AML-193 (cell line): ENCODE results near the gene ROR2.
"Not testable (repeated sequence)": the region's sequence is repeated elsewhere in the genome, so short reads cannot be mapped to it uniquely, and the experiment has no call there.

Source experiments
- DNase-seq, 2 experiments: peaks; one replicate each; lab custom pipeline; 2025; lab: John Stamatoyannopoulos, UW

Gene ROR2

DNA sequence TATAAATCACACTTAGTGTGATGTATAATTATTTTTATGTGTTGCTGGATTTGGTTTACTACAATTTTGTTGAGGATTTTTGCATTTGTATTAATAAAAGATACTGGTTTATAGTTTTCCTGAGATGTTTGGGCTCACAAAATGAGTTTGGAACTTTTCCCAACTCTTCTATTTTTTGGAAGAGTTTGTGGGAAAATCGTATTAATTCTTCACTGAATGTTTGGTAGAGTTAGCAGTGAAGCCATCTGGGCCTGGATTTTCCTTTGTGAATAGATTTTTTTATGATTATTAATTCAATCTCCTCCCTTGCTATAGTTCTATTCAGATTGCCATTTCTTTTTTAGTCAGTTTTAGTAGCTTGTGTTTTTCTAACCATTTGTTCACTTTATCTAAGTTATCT lies 324.7 kb downstream of the ROR2 start:
- DNase-seq, result no peak

DNA sequence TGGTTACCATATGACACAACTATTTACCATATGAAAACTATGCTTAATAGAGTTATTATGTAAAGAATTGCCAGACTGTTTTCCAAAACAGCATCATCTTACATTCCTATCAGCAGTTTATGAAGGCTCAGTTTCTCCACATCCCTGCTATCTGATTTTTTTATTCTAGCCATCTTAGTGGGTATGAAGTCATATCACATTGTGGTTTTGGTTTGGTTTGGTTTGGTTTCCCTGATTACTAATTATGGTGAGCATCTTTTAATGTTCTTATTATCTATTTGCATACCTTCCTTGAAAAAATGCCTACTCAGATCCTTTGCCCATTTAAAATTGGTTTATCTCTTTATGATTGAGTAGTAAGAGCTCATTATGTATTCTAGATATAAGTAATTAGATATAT lies 327.0 kb downstream of the ROR2 start:
- no peak for DNase-seq

DNA sequence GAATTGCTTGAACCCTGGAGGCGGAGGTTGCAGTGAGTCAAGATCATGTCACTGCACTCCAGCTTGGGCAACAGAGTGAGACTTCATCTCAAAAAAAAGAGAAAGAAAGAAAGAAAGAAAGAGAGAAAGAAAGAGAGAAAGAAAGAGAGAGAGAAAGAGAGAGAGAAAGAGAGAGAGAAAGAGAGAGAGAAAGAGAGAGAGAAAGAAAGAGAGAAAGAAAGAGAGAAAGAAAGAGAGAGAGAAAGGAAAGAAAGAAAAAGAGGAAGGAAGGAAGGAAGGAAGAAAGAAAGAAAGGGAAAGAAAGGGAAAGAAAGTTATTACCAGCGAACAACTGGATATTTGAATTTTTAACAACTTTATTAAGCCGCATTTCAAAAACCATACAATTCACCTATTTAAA lies 327.9 kb downstream of the ROR2 start:
- DNase-seq, result not testable (repeated sequence)

DNA sequence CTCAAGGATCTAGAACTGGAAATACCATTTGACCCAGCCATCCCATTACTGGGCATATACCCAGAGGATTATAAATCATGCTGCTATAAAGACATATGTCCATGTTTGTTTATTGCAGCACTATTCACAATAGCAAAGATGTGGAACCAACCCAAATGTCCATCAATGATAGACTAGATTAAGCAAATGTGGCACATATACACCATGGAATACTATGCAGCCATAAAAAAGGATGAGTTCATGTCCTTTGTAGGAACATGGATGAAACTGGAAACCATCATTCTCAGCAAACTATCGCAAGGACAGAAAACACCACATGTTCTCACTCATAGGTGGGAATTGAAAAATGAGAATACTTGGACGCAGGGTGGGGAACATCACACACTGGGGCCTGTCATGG lies 336.0 kb downstream of the ROR2 start:
- DNase-seq, result not testable (repeated sequence)

DNA sequence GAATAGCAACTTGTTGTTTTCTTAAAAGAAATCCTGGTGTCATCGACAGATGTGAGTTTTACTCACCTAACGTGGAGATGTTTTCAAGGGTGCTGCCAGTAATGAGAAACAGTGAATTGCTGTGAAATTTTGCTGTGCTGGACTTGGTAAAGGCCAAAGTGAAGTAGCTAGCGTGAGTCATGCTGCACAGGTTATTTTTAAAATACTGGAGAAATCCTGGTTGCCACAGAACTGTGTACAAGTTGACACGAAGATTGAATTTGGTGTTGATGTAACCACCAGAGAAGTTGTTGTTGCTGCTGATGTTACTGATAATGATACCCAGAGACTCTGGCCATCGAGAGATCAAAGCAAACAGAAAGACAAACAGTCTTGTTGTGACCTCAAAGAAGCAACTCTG lies 338.4 kb downstream of the ROR2 start:
- DNase-seq, result no peak

DNA sequence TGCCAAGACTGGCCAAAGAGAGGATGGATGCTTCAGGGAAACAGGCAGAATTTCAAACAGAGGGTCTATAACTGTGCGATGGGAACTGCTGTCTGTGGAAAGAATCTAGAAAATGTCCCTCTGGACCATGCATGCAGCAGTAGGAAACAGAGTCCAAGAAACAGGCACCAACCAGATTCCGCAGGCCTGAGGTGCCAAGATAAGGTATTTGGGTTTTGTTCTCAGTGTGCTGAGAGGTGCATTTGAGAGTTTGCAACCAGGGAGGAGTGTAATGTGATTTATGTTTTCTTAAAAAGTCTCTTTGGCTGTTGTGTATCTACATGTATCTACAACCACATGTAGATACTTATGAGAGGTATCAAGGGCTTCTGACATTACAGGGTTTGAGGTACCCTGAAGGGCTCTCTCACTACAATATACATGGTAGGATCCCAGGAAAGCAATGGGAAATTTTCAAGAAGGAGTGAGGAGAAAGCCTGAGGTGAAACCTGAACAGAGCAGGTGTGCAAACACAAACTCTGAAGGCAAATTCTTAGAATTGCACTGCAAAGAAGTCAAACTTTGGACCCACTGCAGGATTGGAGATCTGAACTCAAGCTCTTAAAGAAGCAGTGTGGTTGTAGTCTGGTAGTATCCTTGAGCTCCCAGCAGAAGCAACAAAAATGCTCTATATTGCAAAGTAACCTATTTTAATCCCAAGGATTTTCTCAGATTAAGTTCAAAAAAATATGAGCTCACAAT lies 343.6 kb downstream of the ROR2 start:
- DNase-seq, result no peak

DNA sequence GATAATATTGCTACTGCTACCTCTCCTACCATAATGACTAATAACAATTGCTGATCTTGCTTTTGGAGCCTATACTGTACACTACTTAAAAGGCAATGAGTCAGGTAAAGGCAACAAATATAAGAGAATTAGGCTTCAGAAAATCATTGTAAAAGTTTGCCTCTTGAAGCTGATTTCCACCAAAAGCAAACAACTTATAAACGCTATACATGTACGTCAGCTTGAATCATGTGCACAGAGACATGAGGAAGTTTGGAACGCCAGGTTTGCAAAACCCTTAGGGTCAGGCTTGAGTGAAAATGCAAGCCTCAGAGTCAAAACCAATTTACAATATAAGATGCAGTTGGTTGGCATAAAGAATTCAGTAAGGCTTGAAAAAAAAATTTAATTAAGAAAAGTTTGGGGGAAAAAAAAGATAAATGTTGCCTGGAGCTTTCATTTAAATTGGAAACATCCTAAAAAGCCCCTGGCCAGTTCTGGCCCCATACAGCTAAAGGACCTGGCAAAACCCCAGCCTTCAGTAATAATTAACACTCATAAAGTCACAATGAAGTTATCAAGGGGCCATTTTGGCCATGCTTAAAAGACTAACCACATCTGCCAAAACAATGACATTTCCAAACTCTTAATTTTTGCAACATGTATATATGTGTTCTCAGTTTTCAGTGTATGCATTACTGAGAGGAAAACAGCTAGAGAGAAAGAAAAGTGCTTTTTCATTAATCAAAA lies 345.4 kb downstream of the ROR2 start:
- DNase-seq, result no peak

DNA sequence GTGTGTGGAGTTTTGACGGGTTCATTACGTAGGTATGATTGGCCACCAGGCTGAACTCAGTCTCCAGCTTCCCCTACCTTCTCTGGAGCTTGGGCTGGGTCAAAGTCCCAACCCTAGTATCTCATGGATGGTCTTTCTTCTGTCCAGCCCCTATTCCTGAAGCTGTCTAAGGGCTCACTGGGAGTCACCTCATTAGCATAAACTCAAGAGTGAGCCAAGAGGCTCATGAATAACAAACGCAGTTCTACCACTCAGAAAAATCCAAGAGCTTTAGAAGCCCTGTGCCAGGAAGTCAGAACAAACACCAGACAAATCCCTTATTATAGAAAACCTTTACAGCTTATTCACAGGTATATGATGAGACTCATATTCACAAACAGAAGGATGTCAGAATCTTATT lies 346.1 kb downstream of the ROR2 start:
- DNase-seq, result no peak

DNA sequence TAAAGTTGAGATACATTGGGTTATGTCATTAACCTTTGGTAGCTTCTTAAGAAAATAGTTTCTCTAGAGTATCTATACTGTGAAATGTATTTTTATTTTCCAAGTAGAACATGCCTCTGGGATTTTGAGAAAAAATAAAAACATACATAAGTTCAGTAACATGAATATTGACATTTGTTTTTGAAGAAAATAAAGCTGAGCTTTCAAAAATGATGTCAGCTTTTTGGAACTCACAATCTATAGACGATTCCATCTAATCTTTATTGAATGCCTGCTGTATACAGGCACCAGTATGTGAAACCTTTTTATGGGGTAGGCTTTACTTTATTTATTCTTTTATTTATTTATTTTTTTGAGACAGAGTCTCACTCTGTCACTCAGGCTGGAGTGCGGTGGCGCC lies 350.5 kb downstream of the ROR2 start:
- DNase-seq, result no peak

DNA sequence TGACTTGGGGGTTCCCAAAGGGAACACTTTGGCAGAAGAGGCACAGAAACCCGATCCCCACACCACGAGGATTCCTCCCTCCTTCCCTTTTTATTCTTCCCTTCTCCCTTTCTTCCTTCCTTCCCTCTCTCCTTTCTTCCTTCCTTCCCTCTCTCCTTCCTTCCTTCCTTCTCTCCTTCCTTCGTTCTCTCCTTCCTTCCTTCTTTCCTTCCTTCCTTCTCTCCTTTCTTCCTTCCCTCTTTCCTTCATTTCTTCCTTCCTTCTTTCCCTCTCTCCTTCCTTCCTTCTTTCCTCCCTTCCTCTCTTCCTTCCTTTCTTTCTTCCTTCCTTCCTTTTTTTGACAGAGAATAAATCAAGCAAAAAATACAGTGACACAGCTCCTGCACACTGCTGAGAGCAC lies 358.4 kb downstream of the ROR2 start:
- no peak for DNase-seq

DNA sequence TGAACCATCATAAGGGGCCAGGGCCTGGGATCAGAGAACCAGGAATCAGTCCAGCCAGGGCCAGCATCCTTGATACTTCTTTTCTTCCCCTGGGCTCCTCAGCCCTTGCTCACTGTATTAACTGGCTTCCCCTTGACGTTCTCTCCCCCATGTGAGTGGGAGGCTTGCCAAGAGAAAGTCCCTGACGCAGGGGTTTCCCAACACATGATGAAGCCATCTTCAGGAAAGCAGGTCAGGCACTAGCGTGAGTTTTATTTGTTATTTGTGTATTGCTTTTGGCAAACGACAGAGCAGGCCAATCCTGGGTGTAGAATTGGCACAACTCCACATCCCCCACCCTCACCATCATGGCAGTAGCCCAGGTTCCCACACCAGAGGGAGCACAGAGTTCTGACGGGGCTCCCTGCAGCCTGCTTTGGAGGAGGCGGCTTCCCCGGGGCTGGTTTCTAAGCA lies 360.9 kb downstream of the ROR2 start:
- DNase-seq, result no peak

DNA sequence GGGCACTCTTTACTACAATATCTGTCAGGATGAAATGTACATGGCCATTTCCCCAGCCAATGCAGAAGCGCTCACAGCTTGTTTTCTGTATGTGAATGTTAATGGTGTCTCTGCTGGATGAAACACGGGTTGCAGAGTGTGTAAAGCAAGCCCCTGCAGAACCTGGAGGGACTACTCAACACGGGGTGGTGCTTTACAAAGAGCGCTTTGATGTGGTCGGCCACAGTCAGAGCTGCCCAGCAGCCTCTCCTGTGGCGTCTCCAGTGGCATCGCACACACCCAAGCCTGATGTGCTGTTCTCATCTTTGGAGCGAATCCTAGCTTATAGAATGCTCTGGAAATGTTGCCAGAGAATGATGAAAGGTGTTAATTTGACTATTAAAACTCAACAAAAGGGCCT lies 363.7 kb downstream of the ROR2 start:
- DNase-seq, result no peak

DNA sequence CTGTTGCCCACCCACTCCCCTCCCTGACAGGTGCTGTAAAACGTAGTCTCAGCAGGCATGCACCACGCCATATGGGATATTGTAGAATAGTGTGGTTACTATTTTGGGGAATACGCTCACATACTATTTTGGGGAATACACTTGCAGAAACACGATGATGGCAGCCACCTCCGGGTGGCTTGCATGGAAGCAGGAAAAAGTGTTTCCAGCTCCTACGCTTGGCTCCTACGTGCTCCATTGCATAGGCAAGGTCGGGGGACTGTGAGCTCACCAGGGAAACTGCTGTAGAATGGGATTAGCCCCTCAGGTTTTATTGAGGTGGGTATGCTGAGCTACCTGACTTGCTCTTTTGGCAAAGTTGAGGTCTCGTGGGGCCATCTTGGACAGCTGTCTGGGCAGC lies 366.1 kb downstream of the ROR2 start:
- no peak for DNase-seq

DNA sequence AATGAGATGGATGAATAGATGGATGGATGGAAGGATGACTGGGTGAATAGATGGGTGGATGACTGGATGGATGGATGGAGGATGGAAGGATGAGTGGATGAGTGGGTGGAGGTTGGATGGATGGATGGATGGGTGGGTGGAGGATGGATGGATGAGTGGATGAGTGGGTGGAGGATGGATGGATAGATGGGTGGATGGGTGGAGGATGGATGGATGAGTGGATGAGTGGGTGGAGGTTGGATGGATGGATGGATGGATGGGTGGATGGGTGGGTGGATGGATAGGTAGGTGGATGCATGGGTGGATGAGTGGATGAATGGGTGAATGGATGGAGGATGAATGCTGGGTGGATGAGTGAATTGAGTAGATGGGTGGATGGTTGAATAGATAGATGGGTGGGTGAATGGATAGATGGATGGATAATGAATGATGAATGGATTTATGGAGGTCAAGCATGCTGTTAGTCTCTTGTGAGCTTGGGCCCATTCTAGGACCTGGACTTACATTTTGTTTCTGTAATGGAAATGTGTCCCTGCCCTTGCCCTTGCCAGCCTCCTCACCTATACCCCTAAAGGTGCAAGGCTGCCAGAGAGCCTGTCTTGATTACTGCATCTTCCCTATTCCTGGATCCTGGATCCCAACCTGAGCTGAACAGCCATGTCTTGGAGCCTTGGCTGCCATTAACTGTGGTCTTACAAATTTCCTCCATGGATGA lies 366.7 kb downstream of the ROR2 start:
- DNase-seq, result no peak

DNA sequence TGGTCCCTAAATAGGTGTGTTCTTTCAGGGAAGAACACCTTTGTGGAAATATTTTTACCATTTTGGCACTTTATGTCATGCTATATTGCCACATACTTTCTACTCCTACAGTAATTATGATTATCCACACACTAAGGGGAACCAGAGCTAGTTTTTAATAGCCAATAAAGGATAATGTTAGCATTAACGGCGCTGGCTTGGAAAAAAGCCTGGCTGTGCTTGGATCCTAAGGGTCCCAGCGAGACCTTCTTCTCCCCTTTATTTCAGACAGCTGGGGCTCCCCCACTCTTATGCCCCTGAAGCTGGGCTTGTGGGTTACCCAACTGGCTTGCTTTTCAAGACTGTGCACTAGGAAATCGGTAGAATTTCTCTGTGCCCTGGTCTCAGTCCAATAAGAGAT lies 367.8 kb downstream of the ROR2 start:
- no peak for DNase-seq

DNA sequence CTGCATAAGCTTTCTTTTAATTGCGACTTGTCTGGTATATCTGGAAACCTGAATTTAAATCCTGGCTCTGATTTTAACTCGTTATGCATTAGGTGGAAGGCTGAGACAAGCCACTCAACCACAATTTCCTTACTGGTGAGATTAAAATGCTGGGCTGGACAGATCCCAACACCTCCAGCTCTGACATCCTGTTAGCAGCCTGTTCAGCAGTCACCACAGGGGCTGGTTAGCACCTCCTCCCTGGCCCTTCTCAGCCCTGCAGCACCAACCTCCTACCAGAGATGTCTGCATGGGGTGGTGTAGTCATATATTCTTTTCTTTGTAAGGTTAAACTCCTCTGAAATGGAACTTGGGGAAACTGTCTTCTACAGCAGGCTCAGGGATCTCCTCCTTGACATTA lies 369.9 kb downstream of the ROR2 start:
- no peak for DNase-seq

DNA sequence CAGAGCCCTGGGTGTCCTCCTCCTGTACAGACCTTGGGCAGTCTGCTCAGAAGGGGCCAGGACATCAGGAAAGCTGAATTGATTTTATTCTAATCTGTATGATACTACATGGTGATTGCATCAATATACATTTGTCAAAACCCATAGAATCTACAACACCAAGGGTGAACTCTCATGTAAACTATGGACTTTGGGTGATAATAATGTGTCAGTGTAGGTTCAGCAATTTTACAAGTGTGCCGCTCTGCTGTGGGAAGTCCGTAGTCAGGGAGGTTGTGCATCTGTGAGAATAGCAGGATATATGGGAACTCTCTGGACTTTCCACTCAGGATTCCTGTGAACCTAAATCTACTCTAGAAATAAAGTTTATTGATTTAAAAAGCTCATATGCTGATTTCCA lies 371.1 kb downstream of the ROR2 start:
- no peak for DNase-seq

DNA sequence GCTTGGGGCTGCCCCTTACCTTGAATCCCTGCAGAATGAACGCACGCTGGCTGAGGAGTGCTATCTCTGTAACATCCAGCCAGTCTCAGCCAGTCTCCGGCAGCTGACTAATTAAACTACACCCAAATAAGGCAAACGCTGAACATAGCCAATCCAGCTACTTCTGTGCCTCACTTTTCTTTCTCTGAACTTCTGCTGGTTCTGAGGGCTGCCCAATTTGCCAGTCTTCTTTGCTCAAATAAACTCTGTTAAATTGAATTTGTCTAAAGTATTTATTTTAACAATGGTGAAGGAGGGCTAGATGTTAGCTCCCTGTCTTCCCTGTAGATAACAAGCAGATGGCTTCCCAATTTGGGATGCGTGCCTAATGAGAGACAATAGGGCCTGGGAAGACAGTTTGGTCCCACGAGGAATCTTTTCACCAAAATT lies 372.4 kb downstream of the ROR2 start:
- DNase-seq, result no peak

DNA sequence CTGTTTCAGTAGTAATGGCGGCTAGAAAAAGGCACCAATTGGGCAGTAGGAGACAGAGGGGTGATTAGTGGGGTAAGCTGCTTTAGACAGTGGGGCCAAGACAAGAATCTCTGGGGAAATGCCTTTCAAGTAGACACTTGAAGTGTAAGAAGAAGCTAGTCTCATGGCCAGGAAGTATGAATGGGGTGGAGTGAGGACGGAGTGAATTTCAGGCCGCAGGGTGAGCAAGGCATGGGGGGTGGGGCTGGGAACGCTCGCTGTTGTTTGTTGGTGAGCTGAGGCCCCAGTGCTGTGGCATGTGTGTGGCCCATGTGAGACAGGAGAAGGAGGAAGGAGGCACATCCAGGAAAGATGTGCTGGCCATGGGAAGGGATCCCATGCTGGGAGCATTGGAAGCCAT lies 377.2 kb downstream of the ROR2 start:
- DNase-seq, result no peak

DNA sequence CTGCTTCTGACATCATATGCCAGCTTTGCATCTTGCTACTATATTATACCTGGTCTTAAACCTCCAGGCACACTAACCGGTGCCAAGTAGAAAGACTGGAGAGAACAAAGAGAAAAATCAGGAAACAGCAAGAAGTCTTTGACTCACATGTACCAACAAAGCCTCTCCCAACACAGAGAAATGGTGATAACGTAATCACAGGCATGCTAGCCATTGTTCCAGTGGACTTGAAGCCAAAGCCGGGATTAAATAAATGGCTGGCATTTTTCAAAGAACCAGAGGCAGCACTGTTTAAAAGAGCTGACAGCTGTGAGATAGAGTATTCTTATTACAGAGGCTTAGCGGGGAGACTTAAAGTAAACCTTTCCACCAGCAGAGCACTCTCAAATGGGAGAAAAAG lies 378.0 kb downstream of the ROR2 start:
- no peak for DNase-seq

DNA sequence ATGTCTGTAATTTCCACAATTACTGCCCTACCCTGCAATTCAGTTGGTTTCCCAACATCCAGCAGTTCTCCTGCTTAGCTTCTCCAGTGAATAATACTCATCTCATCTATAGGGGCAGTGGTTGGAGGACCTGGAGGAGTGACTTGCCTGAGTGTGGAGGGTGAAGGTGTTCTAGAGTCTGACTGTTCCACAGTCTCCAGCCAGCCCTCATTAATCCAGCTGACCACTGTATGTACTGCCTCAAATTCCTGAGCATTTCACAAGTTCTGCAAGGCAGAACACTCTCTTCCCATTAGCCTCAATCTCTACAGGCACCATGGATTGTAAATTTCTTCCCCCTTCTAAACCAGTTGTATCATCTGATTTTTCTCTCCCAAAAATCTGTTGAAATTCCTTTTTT lies 379.0 kb downstream of the ROR2 start:
- no peak for DNase-seq

DNA sequence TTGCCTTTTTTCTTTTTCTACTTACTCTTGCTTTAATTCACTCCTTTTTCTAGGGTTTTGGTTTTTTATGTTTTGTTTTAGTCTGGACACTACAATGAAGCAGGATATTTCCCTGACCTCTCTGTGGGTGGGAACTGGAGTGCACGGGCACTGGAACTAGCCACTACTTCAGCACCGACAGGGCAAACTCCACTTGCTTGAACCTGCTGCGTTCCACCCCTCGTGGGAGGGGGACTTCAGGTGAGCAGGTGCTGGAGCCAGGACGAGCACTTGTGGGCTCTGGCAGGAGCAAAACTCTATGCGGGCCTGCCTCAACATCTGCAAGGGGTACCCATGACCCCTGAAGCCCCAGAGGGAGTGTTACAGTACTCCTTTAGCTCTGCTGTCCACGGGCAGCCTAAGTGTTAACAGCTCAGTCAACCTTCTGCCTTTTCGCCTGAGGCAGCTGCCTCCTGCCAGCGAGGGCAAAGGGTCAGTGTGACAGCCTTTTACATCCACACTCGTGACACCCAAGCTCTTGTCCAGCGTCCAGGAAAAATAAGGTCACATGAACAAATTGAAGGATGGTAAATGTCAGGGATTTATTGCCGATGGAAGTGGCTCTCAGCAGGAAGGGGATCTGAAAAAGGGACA lies 382.3 kb downstream of the ROR2 start:
- DNase-seq, result no peak
